CD4-positive, alpha-beta T cell (primary cell): ENCODE data around the gene PBX1. TPM values are rescaled to one million over a fixed set of nuclear protein-coding genes. Genes with fewer than 3 reads are reported as not detected.

Experiments
- ATAC-seq: fragments of 200-7000 bp; cut with Tn5 transposase; one replicate; pipeline ENCODE4 v1.10.0; 2022; ENCODE audit warnings: mild to moderate bottlenecking; ENCODE audit not compliant: poor library complexity
- CTCF ChIA-PET: fragments of 350-600 bp; sonication (Branson Sonifier 250); formaldehyde crosslinking; loops from one replicate; lab custom pipeline; 2021; ENCODE audit warnings: antibody characterized with exemption, inconsistent platforms; lab: Charles Lee
- POLR2A ChIA-PET: fragments of 350-600 bp; sonication (Branson Sonifier 250); formaldehyde crosslinking; loops from one replicate; lab custom pipeline; 2021; ENCODE audit warnings: antibody characterized with exemption, inconsistent platforms; lab: Charles Lee
- DNase-seq, 14 experiments: peaks; one replicate each; pipeline ENCODE4 v3.0.0-alpha.2; 2013 to 2020; ENCODE audit warnings: mixed read lengths in 2 of 14
- H3K27ac ChIP-seq, 2 donors: one replicate each; pipeline versions ENCODE4 v1.5.1 to v1.7.0; 2013; ENCODE audit warnings: low read length in 2 of 2, low read depth in 1 of 2, mild to moderate bottlenecking in 1 of 2
- H3K27me3 ChIP-seq, 2 experiments: 1 replicate in 1 of 2; 2 replicates in 1 of 2; pipeline versions ENCODE4 v1.6.1 to v1.7.0; 2013; ENCODE audit warnings: low read length in 2 of 2, control low read depth in 1 of 2, mild to moderate bottlenecking in 1 of 2, moderate library complexity in 1 of 2; ENCODE audit not compliant: insufficient read depth in 2 of 2, control insufficient read depth in 1 of 2
- H3K36me3 ChIP-seq: one replicate; pipeline ENCODE4 v1.6.1; 2013; ENCODE audit warnings: low read length, control low read depth; ENCODE audit not compliant: insufficient read depth
- H3K4me1 ChIP-seq: one replicate; pipeline ENCODE4 v1.6.1; 2013; ENCODE audit warnings: low read length, control low read depth; ENCODE audit not compliant: insufficient read depth
- H3K4me3 ChIP-seq: one replicate; pipeline ENCODE4 v1.5.1; 2013; ENCODE audit warnings: mild to moderate bottlenecking, low read length, moderate library complexity
- H3K9me3 ChIP-seq, 2 experiments: 1 replicate in 1 of 2; 2 replicates in 1 of 2; pipeline versions ENCODE4 v1.6.1 to v1.7.0; 2013; ENCODE audit warnings: low read length in 2 of 2, mild to moderate bottlenecking in 2 of 2, control low read depth in 1 of 2, moderate library complexity in 1 of 2; ENCODE audit not compliant: control insufficient read depth in 1 of 2, insufficient read depth in 1 of 2
- H3K27ac Mint-ChIP-seq: one replicate; pipeline ENCODE4 v1.8.0; 2020; ENCODE audit warnings: mixed read lengths
- H3K27me3 Mint-ChIP-seq: one replicate; pipeline ENCODE4 v1.8.0; 2021; ENCODE audit warnings: mixed read lengths
- H3K36me3 Mint-ChIP-seq: one replicate; pipeline ENCODE4 v1.8.0; 2021; ENCODE audit warnings: low read depth, mixed read lengths
- H3K4me1 Mint-ChIP-seq: one replicate; pipeline ENCODE4 v1.8.0; 2021; ENCODE audit warnings: low read depth, mixed read lengths
- H3K4me3 Mint-ChIP-seq: one replicate; pipeline ENCODE4 v1.8.0; 2020; ENCODE audit warnings: mild to moderate bottlenecking, mixed read lengths
- H3K9me3 Mint-ChIP-seq: one replicate; pipeline ENCODE4 v1.8.0; 2020; ENCODE audit warnings: mixed read lengths
- CTCF ChIP-seq: fragments of 200-600 bp; IDR thresholded peaks from one replicate; pipeline ENCODE4 v1.8.0; 2022; ENCODE audit warnings: antibody characterized with exemption, mild to moderate bottlenecking
- intact Hi-C, 2 experiments: fragments of 100-400 bp; cut with DNase I in 1 of 2; cut with micrococcal nuclease in 1 of 2; formaldehyde crosslinking; loops; one replicate each; pipeline versions ENCODE4 v1.15.1 to v1.9.0; 2023 to 2025; cut with DNase I, micrococcal nuclease
- total RNA-seq, 174 experiments: library from RNA in 2 of 174; stranded (reverse) in 2 of 174; gene quantifications; one replicate each; pipeline ENCODE4 v1.2.3 and lab custom pipeline; 2021 to 2026

The PBX1 gene
- total RNA-seq, 2 experiments from 2014 or later = 0.64 to 0.96 TPM

GRCh38 chr1:164875518-164875917 lies 316.5 kb downstream of the PBX1 start:
- Histone ChIP-seq H3K4me3 (no peak overlapping the region), H3K9me3 (peaks cover 0 to 10% of the 10 kb centered on the region in 2 experiments), H3K27ac (no peak overlapping the region), H3K36me3 (no peaks in the 10 kb centered on the region), H3K4me1 (no peaks in the 10 kb centered on the region), H3K27me3 (no peaks in the 10 kb centered on the region)
- H3K4me3 Mint-ChIP-seq = no peak overlapping the region
- no peak overlapping the region for H3K27ac Mint-ChIP-seq
- H3K9me3 Mint-ChIP-seq = no peaks in the 10 kb centered on the region
- H3K27me3 Mint-ChIP-seq = no peaks in the 10 kb centered on the region
- TF ChIP-seq CTCF = no peak
- ATAC-seq (no peak), DNase-seq (no peak)
- H3K4me1 Mint-ChIP-seq = no peaks in the 10 kb centered on the region
- intact Hi-C loops = no loop called here
- CTCF ChIA-PET = no interaction called here
- H3K36me3 Mint-ChIP-seq = no peaks in the 10 kb centered on the region
- POLR2A ChIA-PET = no interaction called here

- Histone ChIP-seq H3K27me3 (no peaks in the 10 kb centered on the region), H3K27ac (no peak overlapping the region), H3K9me3 (peaks cover 0 to 10% of the 10 kb centered on the region in 2 experiments), H3K4me3 (no peak overlapping the region), H3K36me3 (no peaks in the 10 kb centered on the region), H3K4me1 (no peaks in the 10 kb centered on the region)
- DNase-seq = no peak
- no peaks in the 10 kb centered on the region for H3K9me3 Mint-ChIP-seq
- ChIA-PET POLR2A (no interaction called here), CTCF (no interaction called here)
- no peaks in the 10 kb centered on the region for H3K36me3 Mint-ChIP-seq
- H3K27ac Mint-ChIP-seq = no peak overlapping the region
- no peaks in the 10 kb centered on the region for H3K4me1 Mint-ChIP-seq
- no peak for ATAC-seq
- TF ChIP-seq CTCF = no peak
- H3K4me3 Mint-ChIP-seq = no peak overlapping the region
- H3K27me3 Mint-ChIP-seq = no peaks in the 10 kb centered on the region
- intact Hi-C loops = no loop called here
Measured at GRCh38 chr1:164876398-164877116, 317.6 kb downstream of the PBX1 start.

- Histone ChIP-seq H3K4me3 (no peak overlapping the region), H3K27ac (no peak overlapping the region), H3K9me3 (peaks cover 0 to 7% of the 10 kb centered on the region in 2 experiments), H3K36me3 (no peaks in the 10 kb centered on the region), H3K4me1 (no peaks in the 10 kb centered on the region), H3K27me3 (no peaks in the 10 kb centered on the region)
- no peaks in the 10 kb centered on the region for H3K27me3 Mint-ChIP-seq
- no peaks in the 10 kb centered on the region for H3K4me1 Mint-ChIP-seq
- H3K4me3 Mint-ChIP-seq = no peak overlapping the region
- intact Hi-C loops = no loop called here
- H3K9me3 Mint-ChIP-seq = no peaks in the 10 kb centered on the region
- DNase-seq (no peak), ATAC-seq (no peak)
- no peak overlapping the region for H3K27ac Mint-ChIP-seq
- ChIA-PET CTCF (no interaction called here), POLR2A (no interaction called here)
- H3K36me3 Mint-ChIP-seq = no peaks in the 10 kb centered on the region
- no peak for TF ChIP-seq CTCF
Measured at GRCh38 chr1:164880199-164880598, 321.2 kb downstream of the PBX1 start.
